Pons (tissue), 1 donor: ENCODE results near the gene SHISA6.

Source experiments
- DNase-seq: peaks from one replicate; pipeline ENCODE4 v3.0.0-alpha.2; 2016; ENCODE audit warnings: low spot score

Gene SHISA6

DNA sequence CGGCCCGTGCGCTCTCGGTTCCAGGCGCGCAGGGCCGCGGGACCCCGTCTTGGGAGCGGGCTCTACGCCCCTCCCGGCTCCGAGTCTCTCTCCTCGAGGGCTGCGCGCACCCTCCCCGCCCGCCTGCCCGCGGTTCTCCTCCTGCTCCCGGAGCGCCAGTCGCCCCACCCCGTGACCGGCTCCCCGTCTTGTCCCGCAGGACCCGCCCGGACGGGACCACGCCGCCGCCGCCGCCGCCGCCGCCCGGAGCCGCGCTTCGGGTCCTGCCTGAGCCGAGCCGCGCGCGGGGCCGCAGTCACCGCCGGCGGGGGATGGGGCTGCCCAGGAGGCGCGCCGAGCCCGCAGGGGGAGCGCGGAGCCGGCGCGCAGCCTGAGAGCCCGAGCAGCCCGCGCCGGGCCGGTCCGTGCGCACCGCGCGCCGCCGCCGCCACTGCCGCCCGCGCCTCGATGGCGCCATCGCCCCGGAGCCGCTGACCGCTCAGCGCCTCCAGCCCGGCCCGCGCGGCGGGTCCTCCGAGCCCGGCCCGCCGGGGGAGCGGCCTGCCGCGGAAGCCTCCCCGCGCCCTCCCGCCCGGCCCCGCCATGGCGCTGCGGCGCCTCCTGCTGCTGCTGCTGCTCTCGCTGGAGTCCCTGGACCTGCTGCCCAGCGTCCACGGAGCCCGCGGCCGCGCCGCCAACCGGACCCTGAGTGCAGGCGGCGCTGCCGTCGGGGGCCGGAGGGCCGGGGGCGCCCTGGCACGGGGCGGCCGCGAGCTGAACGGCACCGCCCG lies at the start of gene SHISA6:
TSS of gene SHISA6 (plus strand) at position 373 of the 770 bp plus-strand sequence.
- no peak for DNase-seq

DNA sequence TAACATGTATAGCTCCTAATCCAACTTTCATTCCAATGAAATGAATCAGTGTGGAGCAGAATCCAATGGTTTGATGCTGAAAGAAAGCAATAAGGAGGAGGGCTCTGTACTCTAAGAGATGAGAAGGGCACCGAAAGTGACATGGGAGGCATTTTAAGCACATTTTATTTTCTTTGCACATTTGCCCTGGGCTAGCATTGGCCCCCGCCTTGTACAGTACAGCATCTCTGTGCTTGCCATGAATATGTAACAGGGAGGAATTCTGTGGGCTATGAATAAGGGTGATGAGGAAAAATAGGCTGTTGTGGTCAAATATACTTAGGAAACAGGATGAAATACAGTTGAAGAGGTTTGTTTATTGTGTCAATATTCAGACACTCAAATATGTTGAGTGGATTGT lies 45.2 kb upstream of the SHISA6 start:
- no peak for DNase-seq

- no peak for DNase-seq
These were observed 36.0 kb upstream of the SHISA6 start for GRCh38 chr17:11204991-11205390.

DNA sequence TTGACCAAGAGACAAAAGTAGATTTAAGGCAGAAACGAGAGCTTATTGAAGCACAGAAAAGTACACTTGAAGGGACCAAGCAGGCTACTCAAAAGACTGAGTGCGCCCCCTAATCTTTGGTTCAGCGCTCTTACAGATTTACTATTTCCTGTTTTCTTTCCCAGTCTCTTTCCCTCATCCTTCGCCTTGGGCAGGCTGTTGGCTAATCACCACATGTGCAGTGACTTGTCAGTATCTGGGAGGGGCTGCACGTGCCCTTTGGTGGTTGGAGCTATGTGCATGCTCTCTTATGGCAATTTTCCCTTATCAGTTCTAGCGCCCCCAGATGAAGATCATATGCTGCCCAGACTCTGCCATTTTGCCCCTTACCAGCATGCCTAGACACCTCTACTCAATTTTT lies 35.4 kb upstream of the SHISA6 start:
- DNase-seq, result no peak

GRCh38 chr17:11209906-11210305 lies 31.1 kb upstream of the SHISA6 start:
- no peak for DNase-seq

GRCh38 chr17:11212792-11213191 lies 28.2 kb upstream of the SHISA6 start:
- no peak for DNase-seq

- DNase-seq, result no peak
These were observed 24.0 kb upstream of the SHISA6 start for GRCh38 chr17:11216976-11217375.

- no peak for DNase-seq
These were observed 19.8 kb upstream of the SHISA6 start for GRCh38 chr17:11221196-11221595.

DNA sequence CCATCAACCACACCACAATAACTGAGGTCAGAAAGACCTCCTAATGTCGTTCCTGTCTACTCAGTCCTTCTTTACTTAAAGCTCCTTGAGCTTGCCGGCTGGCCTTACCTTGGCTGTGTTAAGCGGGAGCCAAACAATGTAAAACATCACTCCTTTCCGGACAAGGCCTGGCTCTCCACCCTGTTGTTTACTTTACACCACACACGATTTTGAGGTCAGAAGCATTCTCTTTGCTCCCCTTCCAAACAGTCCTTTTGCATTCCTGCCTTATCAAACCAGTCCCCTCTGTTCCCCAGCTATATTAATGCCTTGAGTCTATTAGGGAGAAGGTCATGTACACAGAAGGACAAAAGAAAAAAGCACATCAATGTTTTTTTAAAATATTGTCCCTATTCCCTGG lies 19.3 kb upstream of the SHISA6 start:
- no peak for DNase-seq

DNA sequence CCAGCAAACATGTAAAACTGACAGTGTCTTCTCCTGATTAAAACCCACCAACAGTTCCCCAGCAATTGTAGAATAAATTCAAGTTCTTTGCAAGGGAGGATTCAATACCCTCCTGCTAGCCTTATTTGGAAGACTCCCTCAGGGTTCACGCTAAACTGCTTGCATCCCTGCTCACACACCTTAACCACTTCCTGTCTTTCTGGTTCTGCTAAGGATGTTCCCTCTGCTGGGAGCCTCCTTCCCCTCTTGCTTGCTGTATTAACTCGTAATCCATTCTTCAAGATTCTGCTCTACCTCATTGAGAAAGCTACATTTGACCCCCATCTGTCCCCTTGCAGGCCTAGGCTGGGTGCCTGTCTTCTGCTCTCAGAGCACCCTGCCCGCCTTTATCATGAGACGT lies 2.3 kb upstream of the SHISA6 start:
- no peak for DNase-seq

GRCh38 chr17:11239379-11239970 lies 1.5 kb upstream of the SHISA6 start:
- no peak for DNase-seq

GRCh38 chr17:11240041-11240840 lies 772 bp upstream of the SHISA6 start:
- peak; percentile 30 for DNase-seq

- DNase-seq, result no peak
These were observed 706 bp downstream of the SHISA6 start for GRCh38 chr17:11241611-11242226.

GRCh38 chr17:11242411-11242810 lies 1.4 kb downstream of the SHISA6 start:
- DNase-seq, result no peak

- DNase-seq, result no peak
These were observed 3.8 kb downstream of the SHISA6 start for GRCh38 chr17:11244776-11245175.

GRCh38 chr17:11245187-11245586 lies 4.2 kb downstream of the SHISA6 start:
- DNase-seq, result no peak

GRCh38 chr17:11245791-11246190 lies 4.8 kb downstream of the SHISA6 start:
- no peak for DNase-seq

GRCh38 chr17:11250161-11250560 lies 9.1 kb downstream of the SHISA6 start:
- no peak for DNase-seq

DNA sequence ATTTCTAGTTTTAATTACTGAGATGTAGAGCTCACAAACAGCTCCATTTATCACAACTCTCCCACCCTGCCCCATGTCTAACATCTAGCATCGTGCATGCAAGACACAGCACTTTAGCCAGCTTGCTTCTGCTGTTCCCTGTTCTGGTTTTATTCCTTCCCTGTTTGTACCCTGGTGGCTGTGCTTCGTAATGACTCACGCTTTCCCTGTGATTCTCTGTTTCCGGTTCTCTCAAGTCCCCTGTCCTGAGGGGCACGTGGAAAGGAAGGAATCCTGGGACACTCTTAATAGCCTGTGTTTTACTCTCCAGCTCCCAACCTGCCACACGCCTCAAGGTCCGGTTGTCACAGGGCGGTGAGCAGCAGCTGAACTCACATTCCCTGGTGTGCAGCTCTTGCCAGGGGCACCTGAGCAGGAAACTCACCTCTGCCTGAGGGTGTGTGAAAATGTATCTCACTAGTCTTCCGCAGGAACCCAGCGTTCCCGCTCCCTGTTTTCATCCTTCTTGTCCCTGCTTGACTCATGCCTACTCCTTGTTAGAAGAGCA lies 10.6 kb downstream of the SHISA6 start:
- DNase-seq, result no peak

- peak; percentile 28 for DNase-seq
These were observed 11.1 kb downstream of the SHISA6 start for GRCh38 chr17:11252146-11252545.

DNA sequence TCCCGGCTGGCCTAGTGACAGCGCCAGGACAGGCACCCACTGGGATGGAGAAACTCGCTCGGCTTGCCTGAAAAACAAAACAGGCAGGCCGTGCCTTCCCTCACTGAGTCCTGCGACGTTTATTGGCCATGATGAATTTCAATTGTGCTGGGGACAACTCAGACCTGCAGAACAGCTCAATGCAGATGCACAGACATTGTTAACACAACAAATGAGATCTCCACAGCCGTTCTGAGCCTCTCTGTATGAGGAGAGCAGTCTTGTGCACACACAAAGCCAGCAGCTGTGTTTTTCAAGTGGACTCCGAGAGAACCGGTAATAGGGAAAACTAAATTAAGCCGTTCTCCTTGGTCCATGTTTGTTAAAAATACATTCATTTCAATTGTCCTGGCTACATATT lies 15.9 kb downstream of the SHISA6 start:
- DNase-seq, result no peak

DNA sequence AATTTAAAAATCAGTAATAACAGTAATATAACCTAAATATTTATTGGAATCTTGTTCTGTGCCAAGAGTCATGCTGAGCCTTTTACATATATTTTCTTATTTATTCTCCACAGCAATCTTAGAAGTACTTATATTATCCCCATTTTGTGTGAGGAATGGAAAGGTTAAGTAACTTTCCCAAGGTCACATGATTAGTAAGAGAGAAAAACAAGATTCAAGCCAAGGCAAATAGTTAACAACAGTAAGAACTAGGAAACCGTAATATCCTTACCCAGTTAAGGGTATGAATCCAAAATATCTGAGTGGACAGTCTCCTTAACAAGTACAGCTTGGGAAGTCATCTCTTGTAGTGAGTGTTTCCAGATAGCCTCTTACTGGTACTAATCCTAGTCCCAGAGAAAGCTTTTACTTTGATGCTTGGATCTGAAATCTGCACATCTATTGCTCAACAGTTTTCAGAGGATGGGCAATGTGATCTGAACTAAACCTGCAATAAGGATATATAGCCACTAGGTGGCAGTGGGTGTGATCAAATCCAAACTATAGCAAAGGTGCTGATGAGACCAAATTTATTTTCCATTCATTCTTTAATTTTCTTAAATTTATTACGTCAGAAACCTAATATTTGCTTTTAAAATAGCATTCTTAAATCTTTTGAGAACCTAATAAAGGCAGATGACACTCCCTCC lies 23.3 kb downstream of the SHISA6 start:
- DNase-seq, result no peak
